Uterus (tissue), 4 donors: ENCODE data around the gene NUP188. TPM values are rescaled to one million over a fixed set of nuclear protein-coding genes. Genes with fewer than 3 reads are reported as not detected.

Experiments
- DNase-seq, 2 donors: peaks; one replicate each; pipeline ENCODE4 v3.0.0-alpha.2; 2019 to 2020
- H3K27ac ChIP-seq, 2 donors: fragments of 200-600 bp; sonication (generic); 1 replicate in 1 of 2; 2 replicates in 1 of 2; pipeline ENCODE4 v1.5.1; 2016 to 2018
- H3K27me3 ChIP-seq, 2 donors: fragments of 200-600 bp; sonication (generic); one replicate each; pipeline ENCODE4 v1.5.1; 2018 to 2019; ENCODE audit warnings: control low read depth in 1 of 2
- H3K36me3 ChIP-seq, 2 donors: fragments of 200-600 bp; sonication (generic); one replicate each; pipeline ENCODE4 v1.5.1; 2019; ENCODE audit warnings: control low read depth in 1 of 2
- H3K4me1 ChIP-seq, 2 donors: fragments of 200-600 bp; sonication (generic); one replicate each; pipeline ENCODE4 v1.5.1; 2018 to 2019; ENCODE audit warnings: control low read depth in 1 of 2
- H3K4me3 ChIP-seq, 2 donors: fragments of 200-600 bp; sonication (generic); 1 replicate in 1 of 2; 2 replicates in 1 of 2; pipeline ENCODE4 v1.5.1; 2018 to 2019; ENCODE audit warnings: mild to moderate bottlenecking in 1 of 2
- H3K9me3 ChIP-seq, 2 donors: fragments of 200-600 bp; sonication (generic); one replicate each; pipeline ENCODE4 v1.5.1; 2019; ENCODE audit warnings: control low read depth in 1 of 2
- POLR2A ChIP-seq, 2 donors: fragments of 450-650 bp; IDR thresholded peaks; one replicate each; pipeline ENCODE4 v1.6.1; 2016; ENCODE audit warnings: antibody characterized with exemption in 2 of 2, mild to moderate bottlenecking in 1 of 2, moderate library complexity in 1 of 2
- intact Hi-C: fragments of 100-400 bp; cut with DNase I; formaldehyde crosslinking; loops from one replicate; pipeline ENCODE4 v1.15.1; 2023; ENCODE audit warnings: low total_unique reads
- total RNA-seq, 4 donors: library from RNA; depleted of rRNA in 3 of 4; stranded (reverse); fragments of >200 nt in 3 of 4; gene quantifications; one replicate each; pipeline versions ENCODE4 v1.1.0 to v1.2.4, GENCODE V29; 2014 to 2023
- TF ChIP-seq, protein P1 (sequence below), 4 experiments: fragments of 200-600 bp in 2 of 4; fragments of 450-650 bp in 2 of 4; sonication (generic) in 2 of 4; IDR thresholded peaks; one replicate each; pipeline ENCODE4 v1.5.1; 2016 to 2019; ENCODE audit warnings: antibody characterized with exemption in 4 of 4, mild to moderate bottlenecking in 2 of 4, moderate library complexity in 1 of 4
- donor health status: DM: yes; HTN: yes; CAD: no.

The NUP188 gene
- total RNA-seq, 4 donors from 2014 or later = 21.5 to 75.4 (median 36.9) TPM

DNA sequence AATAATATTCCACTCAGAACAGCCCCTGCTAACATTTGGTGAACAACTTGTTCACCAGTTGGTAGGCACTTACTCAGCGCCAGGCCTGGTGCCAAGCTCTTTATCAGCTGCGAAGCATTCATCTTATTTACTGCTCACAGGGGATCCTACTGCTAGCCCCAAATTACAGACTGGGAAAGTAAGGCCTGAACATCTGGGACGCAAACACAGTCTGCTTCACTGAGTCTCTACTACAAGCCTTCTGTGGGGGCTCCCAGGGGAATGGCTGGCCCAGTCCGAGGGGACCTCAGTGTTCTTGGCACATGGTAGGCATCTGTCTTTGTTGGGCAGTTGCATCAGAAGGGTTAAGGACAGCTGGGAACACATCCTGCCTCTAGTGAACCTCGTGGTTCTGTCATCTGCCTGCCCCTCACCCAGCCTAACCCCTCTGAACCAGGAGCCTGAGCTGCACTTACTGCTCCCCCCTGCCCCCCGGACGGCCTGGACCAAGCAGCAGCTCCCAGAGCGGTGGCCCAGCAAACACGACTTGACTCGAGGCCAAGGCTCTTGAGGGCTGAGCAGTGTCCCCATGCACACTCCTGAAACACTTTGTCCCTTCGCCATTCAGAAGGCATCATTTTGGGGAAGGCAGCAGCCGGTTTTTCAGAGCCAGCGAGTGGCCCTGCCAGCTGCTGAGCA, 27.0 kb upstream of the NUP188 start, which contains the start of gene PHYHD1:
Gene PHYHD1 (plus strand): TSS at position 602 of the 678 bp plus-strand sequence. CDS start 1,342 bp downstream, outside the sequence.
- peak; percentile 72 to 88 for DNase-seq
- intact Hi-C loops = loop anchor here (5.0 kb wide), 1 partner anchor 38 kb away; the partner anchor contains the start of genes KYAT1 and LRRC8A
- TF ChIP-seq, protein P1, sequence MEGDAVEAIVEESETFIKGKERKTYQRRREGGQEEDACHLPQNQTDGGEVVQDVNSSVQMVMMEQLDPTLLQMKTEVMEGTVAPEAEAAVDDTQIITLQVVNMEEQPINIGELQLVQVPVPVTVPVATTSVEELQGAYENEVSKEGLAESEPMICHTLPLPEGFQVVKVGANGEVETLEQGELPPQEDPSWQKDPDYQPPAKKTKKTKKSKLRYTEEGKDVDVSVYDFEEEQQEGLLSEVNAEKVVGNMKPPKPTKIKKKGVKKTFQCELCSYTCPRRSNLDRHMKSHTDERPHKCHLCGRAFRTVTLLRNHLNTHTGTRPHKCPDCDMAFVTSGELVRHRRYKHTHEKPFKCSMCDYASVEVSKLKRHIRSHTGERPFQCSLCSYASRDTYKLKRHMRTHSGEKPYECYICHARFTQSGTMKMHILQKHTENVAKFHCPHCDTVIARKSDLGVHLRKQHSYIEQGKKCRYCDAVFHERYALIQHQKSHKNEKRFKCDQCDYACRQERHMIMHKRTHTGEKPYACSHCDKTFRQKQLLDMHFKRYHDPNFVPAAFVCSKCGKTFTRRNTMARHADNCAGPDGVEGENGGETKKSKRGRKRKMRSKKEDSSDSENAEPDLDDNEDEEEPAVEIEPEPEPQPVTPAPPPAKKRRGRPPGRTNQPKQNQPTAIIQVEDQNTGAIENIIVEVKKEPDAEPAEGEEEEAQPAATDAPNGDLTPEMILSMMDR (IDR thresholded peaks at IDR 0.05) = no peak
- Histone ChIP-seq H3K36me3 (no peaks in the 10 kb centered on the region), H3K27ac (peak within 1 kb of the TSS; percentile 91 to 95), H3K9me3 (no peaks in the 10 kb centered on the region), H3K27me3 (no peaks in the 10 kb centered on the region), H3K4me3 (peak within 1 kb of the TSS; percentile 52 to 97), H3K4me1 (peaks cover 12 to 19% of the 10 kb centered on the region in 2 donors)

DNA sequence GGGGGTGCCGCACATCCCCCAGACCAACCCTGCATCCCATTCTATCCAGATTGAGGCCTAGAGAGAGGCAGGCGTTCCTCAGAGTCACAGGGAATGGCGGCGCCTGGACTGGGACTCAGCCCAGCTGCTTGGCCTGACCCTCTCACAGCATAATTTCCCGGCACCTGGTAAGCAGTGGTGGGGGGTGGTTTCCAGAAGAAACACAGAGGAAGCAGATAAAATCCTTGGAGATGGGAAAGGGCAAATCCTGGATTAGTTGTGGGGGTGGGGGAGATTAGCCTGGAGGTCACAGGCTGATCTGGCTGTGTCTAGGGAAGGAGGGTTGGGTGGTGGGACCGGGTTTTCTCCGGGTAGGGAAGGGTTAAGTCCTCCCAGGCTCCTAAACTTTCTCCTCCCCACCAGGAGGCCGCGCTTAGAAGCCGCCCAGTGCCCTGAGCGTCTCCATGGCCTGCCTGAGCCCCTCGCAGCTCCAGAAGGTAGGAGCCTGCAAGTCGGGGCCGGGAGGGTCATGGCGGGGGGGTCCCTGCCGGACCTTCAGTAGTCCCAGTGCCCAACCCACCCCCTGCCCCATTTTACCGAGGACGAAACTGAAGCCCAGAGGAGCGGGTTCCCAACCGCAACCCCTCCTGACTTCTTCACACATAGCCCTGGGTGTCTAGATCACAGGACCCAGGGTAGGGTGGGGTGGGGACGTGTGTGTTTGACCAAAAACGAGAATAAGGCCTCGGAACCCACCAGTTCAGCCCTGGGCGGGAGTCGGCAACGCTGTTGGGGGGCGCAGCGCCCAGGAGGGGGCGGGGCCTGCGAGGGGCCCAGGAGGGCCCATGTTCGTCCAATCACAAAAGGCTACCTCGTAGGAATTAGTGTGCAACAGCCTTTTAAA, 25.4 kb upstream of the NUP188 start:
- Histone ChIP-seq H3K9me3 (no peaks in the 10 kb centered on the region), H3K27ac (peak overlapping the region; percentile 91 to 95), H3K36me3 (no peaks in the 10 kb centered on the region), H3K4me1 (peaks cover 7 to 12% of the 10 kb centered on the region in 2 donors), H3K27me3 (no peaks in the 10 kb centered on the region), H3K4me3 (peak overlapping the region; percentile 52 to 97)
- peak in 1 of 2 donors; percentile 18 for TF ChIP-seq POLR2A (IDR thresholded peaks at IDR 0.05)
- TF ChIP-seq, protein P1 (IDR thresholded peaks at IDR 0.05) = peak in 2 of 4 experiments; percentile 6 to 25
- peak; percentile 72 to 79 for DNase-seq
- intact Hi-C loops = loop anchor here (5.0 kb wide), 1 partner anchor 40 kb away; the partner anchor contains the start of genes KYAT1 and LRRC8A

DNA sequence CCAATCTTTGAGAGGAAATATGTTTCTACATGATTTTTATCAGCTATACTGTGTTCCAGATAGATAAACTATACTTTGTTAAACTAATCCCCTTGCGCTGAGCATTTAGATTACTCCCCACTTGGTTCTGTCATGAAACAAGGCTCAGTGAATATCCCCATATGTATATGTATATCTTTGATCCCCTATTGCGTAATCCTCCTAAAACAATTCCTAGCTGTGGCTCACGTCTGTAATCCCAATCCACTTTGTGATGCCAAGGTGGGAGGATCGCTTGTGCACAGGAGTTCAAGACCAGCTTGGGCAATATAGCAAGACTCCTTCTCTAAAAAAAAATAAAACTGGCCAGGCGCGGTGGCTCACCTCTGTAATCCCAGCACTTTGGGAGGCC, 24.0 kb upstream of the NUP188 start:
- Histone ChIP-seq H3K4me1 (peaks cover 12 to 15% of the 10 kb centered on the region in 2 donors), H3K27me3 (no peaks in the 10 kb centered on the region), H3K27ac (peak overlapping the region; percentile 91 to 95), H3K36me3 (no peaks in the 10 kb centered on the region), H3K9me3 (no peaks in the 10 kb centered on the region), H3K4me3 (no peak overlapping the region)
- TF ChIP-seq, protein P1 (IDR thresholded peaks at IDR 0.05) = no peak
- no peak for TF ChIP-seq POLR2A (IDR thresholded peaks at IDR 0.05)
- DNase-seq = no peak
- intact Hi-C loops = loop anchor here (5.0 kb wide), 1 partner anchor 41 kb away; the partner anchor contains the start of genes KYAT1 and LRRC8A

DNA sequence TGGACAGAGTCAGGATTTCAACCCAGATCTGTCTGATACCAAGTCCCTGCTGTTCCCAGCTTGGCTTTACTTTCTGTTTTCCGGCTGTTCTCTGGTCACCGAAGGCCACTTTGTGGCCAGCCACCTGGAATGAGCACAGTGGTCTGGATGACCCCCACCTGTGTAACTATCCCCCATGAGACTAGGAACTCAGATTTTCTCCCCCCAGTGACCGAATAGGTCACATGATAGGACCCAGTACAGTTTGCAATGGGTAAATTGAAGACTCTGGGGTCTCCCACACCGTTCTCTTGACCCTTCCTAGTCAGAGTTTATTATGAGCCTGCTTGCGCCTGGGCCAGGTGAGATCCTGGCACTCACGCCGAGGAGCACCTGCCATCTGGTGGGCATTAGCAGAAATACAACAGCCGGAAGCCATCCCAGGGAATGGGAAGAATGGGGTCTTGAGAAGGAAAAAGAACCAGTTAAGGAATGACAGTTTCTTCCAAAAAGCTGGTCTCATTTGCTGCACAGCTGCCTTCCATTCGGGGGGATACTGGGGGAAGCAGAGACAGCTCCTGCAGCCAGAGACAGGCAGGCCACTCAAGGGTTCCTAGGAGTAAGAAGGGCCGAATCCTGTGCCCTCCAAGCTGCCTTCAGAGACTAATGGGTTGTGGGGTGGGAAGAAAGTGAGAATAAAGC, 19.6 kb upstream of the NUP188 start:
- Histone ChIP-seq H3K4me3 (no peak overlapping the region), H3K4me1 (peaks cover 0 to 9% of the 10 kb centered on the region in 2 donors), H3K27ac (peak overlapping the region in 1 of 2 donors; percentile 34), H3K27me3 (no peaks in the 10 kb centered on the region), H3K9me3 (no peaks in the 10 kb centered on the region), H3K36me3 (no peaks in the 10 kb centered on the region)
- peak; percentile 53 to 60 for DNase-seq
- TF ChIP-seq POLR2A (IDR thresholded peaks at IDR 0.05) = no peak
- TF ChIP-seq, protein P1 (IDR thresholded peaks at IDR 0.05) = peak; percentile 89 to 96 (median 95)
- intact Hi-C loops = loop anchor here (2.0 kb wide), 1 partner anchor 65 kb away; no protein-coding TSS in a partner anchor
